Esophagus muscularis mucosa (tissue), 4 donors: ENCODE data around the gene CHAF1A. TPM values are rescaled to one million over a fixed set of nuclear protein-coding genes. Genes with fewer than 3 reads are reported as not detected.

Experiments used
- DNase-seq: peaks from one replicate; pipeline ENCODE4 v3.0.0-alpha.2; 2017; ENCODE audit errors: extremely low spot score
- H3K27ac ChIP-seq, 4 donors: fragments of 200-600 bp; sonication (generic); replicated peaks in 1 of 4; 1 replicate in 3 of 4; 2 replicates in 1 of 4; pipeline ENCODE4 v1.5.1; 2016 to 2019; ENCODE audit warnings: mild to moderate bottlenecking in 1 of 4
- H3K27me3 ChIP-seq, 4 donors: fragments of 200-600 bp; sonication (generic); one replicate each; pipeline versions ENCODE4 v1.5.1 to v1.6.0; 2016 to 2019
- H3K36me3 ChIP-seq, 4 donors: fragments of 200-600 bp; sonication (generic); one replicate each; pipeline ENCODE4 v1.5.1; 2016 to 2019
- H3K4me1 ChIP-seq, 4 donors: fragments of 200-600 bp; sonication (generic); one replicate each; pipeline ENCODE4 v1.5.1; 2016 to 2019
- H3K4me3 ChIP-seq, 4 donors: fragments of 200-600 bp; sonication (generic); 1 replicate in 2 of 4; 2 replicates in 2 of 4; pipeline ENCODE4 v1.5.1; 2016 to 2019; ENCODE audit warnings: mild to moderate bottlenecking in 4 of 4, moderate library complexity in 1 of 4
- H3K9me3 ChIP-seq, 4 donors: fragments of 200-600 bp; sonication (generic); 1 replicate in 3 of 4; 2 replicates in 1 of 4; pipeline ENCODE4 v1.5.1; 2016 to 2019
- EP300 ChIP-seq: sonication (generic); formaldehyde crosslinking; IDR thresholded peaks from one replicate; pipeline ENCODE4 v1.6.1; 2017; ENCODE audit warnings: antibody characterized with exemption
- POLR2A ChIP-seq: fragments of 450-650 bp; IDR thresholded peaks from one replicate; pipeline ENCODE4 v1.6.1; 2017; ENCODE audit warnings: antibody characterized with exemption, moderate library complexity, mild to moderate bottlenecking, low read depth
- POLR2AphosphoS5 ChIP-seq, 2 donors: sonication (generic); formaldehyde crosslinking; IDR thresholded peaks; one replicate each; pipeline ENCODE4 v1.6.1; 2017; ENCODE audit warnings: antibody characterized with exemption in 2 of 2
- WGBS: methylation state at CpG from one replicate; pipeline ENCODE4 v1.1.5; 2018; 5-methylcytosine and 5-hydroxymethylcytosine counted together
- intact Hi-C: fragments of 100-400 bp; cut with DNase I; formaldehyde crosslinking; loops from one replicate; pipeline ENCODE4 v1.15.1; 2023
- total RNA-seq, 4 donors: library from RNA; depleted of rRNA; stranded (reverse); fragments of >200 nt; gene quantifications; one replicate each; pipeline versions ENCODE4 v1.1.0 to v1.2.1, GENCODE V29; 2016
- TF ChIP-seq, protein P1 (sequence below), 3 experiments: fragments of 200-600 bp in 2 of 3; fragments of 450-650 bp in 1 of 3; sonication (generic) in 2 of 3; IDR thresholded peaks; one replicate each; pipeline ENCODE4 v1.5.1; 2017 to 2019; ENCODE audit warnings: antibody characterized with exemption in 3 of 3, mild to moderate bottlenecking in 2 of 3, moderate library complexity in 1 of 3

Gene CHAF1A
- total RNA-seq, 4 donors from 2014 or later = 4.6 to 14.6 (median 7.6) TPM

DNA sequence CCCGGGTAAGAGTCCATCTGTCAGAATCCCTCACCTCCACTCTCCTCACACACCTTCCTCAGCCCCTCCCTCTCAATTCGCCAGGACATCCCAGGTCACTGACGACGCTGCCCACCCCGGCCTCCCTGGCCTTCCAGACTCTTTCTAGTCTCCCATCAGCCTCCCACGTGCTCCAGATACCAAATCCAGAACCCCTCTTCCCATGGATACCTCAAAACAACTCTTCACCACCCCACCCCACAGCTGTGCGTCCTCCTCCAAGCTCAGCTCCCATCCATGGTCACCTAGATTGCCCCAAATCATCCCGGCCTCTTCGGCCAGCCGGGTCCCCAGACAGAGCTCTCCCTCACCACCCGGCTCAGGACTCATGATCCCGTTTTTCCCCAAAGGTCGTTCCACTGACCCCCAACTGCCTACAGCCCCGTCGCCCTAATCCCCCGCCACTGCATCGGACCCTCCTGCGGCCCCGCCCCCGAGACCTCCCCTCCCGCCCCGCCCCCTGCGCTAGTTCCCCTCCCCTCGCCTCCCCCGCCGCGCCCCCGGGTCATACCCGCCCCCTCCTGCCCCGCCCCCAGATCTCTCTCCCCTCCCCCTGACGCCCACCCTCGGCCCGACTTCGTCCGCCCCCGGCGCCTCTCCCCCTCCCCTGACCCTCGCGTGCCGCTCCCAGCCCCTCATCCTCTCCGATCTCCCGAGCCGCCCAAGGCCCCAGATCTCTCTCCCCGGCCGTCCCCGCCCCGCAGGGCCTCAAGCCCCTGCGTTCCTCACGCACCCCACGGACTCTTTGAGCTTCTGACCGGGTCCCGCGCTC is 54.6 kb downstream of the CHAF1A start:
- Histone ChIP-seq H3K4me1 (peaks cover 22 to 50% (median 36%) of the 10 kb centered on the region in 4 donors), H3K4me3 (peak overlapping the region; percentile 67 to 87 (median 74)), H3K9me3 (no peaks in the 10 kb centered on the region), H3K27me3 (no peaks in the 10 kb centered on the region), H3K36me3 (peaks cover 18 to 29% (median 20%) of the 10 kb centered on the region in 4 donors), H3K27ac (peak overlapping the region; percentile 88 to 95 (median 91))
- no peak for TF ChIP-seq POLR2AphosphoS5 (IDR thresholded peaks at IDR 0.05)
- TF ChIP-seq EP300 = no peak
- no peak for TF ChIP-seq POLR2A
- TF ChIP-seq, protein P1, sequence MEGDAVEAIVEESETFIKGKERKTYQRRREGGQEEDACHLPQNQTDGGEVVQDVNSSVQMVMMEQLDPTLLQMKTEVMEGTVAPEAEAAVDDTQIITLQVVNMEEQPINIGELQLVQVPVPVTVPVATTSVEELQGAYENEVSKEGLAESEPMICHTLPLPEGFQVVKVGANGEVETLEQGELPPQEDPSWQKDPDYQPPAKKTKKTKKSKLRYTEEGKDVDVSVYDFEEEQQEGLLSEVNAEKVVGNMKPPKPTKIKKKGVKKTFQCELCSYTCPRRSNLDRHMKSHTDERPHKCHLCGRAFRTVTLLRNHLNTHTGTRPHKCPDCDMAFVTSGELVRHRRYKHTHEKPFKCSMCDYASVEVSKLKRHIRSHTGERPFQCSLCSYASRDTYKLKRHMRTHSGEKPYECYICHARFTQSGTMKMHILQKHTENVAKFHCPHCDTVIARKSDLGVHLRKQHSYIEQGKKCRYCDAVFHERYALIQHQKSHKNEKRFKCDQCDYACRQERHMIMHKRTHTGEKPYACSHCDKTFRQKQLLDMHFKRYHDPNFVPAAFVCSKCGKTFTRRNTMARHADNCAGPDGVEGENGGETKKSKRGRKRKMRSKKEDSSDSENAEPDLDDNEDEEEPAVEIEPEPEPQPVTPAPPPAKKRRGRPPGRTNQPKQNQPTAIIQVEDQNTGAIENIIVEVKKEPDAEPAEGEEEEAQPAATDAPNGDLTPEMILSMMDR (IDR thresholded peaks at IDR 0.05) = no peak
- intact Hi-C loops = loop anchor here (5.0 kb wide), 1 partner anchor 60 kb away; the partner anchor contains the start of gene PLIN4
- DNase-seq = no peak
- 2% methylated on average over 17 of the region's 53 CpGs for WGBS

DNA sequence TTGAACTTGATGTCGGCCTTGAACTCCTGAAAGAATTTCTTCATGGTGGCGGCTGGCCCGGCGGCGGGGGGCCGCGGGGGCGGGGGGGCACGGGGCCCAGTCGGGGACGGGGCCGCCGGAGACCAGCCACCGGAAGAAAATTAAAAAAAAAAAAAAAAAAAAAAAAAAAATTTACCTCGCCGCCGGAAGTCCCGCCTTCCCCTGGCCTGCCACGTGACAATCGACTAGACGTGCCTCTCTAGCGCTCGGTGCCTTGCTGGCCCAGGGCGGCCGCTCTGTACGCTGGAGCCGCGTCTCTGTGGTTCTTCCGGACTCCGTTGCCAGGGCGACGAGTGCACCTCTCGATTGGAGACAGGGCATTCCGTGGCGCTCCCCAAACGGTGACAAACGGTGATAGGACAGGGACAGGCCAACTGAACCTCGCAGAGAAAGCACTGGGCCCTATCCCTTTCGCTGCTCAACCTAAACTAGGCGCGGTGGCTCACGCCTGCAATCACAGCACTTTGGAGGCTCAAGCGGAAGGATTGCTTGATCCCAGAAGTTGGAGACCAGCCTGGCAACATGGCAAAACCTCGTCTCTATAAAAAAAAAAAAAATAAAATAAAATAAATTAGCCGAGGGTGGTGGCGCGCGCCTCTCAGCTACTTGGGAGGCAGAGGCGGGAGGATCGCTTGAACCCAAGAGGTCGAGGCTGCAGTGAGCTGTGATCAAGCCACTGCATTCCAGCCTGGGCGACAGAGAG is 55.4 kb downstream of the CHAF1A start, which contains the start of gene UBXN6:
Gene UBXN6 (minus strand): TSS at position 141 of the 742 bp plus-strand sequence. CDS start 97 bp downstream, at position 44.
- intact Hi-C loops = loop anchor here (5.0 kb wide), 1 partner anchor 59 kb away; the partner anchor contains the start of gene PLIN4
- peak; percentile 98 for DNase-seq
- no peaks in the 10 kb centered on the region for H3K27me3 ChIP-seq
- H3K27ac ChIP-seq = peak within 1 kb of the TSS; percentile 88 to 95 (median 91)
- 18% methylated on average over 32 of the region's 52 CpGs for WGBS
- H3K36me3 ChIP-seq = peaks cover 11 to 21% (median 12%) of the 10 kb centered on the region in 4 donors
- H3K4me3 ChIP-seq = peak within 1 kb of the TSS; percentile 67 to 87 (median 74)
- H3K9me3 ChIP-seq = no peaks in the 10 kb centered on the region
- H3K4me1 ChIP-seq = peaks cover 22 to 47% (median 36%) of the 10 kb centered on the region in 4 donors
- TF ChIP-seq EP300 (no peak), POLR2A (no peak), POLR2AphosphoS5 (IDR thresholded peaks at IDR 0.05) (peak; percentile 59 to 89)
- TF ChIP-seq, protein P1 (IDR thresholded peaks at IDR 0.05) = peak in 1 of 3 experiments; percentile 18

DNA sequence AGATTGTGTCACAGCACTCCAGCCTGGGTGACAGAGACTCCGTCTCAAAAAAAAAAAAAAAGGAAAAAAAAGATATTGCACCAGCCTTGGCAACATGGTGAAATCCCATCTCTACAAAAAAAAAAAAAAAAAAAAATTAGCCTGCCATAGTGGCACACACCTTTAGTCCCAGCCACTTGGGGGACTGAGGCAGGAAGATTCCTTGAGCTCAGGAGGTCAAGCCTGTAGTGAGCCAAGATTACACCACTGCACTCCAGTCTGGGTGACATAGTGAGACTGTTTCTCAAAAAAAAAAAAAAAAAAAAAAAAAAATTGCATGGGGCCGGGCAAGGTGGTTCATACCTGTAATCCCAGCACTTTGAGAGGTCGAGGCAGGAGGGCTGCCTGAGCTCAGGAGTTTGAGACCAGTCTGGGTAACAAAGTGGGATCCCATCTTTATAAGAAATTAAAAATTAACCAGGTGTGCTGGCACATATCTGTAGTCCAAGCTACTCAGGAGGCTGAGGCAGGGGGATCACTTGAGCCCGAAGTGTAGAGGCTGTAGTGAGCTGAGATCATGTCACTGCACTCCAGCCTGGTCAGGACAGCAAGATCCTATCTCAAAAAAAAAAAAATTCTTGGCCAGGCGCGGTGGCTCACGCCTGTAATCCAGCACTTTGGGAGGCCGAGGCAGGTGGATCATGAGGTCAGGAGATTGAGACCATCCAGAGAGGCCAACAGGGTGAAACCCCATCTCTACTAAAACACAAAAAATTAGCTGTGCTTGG is 62.6 kb downstream of the CHAF1A start:
- intact Hi-C loops = no loop called here
- no peaks in the 10 kb centered on the region for H3K9me3 ChIP-seq
- no peaks in the 10 kb centered on the region for H3K27me3 ChIP-seq
- H3K4me1 ChIP-seq = no peaks in the 10 kb centered on the region
- WGBS = 84% methylated on average over 8 of the region's 8 CpGs
- H3K4me3 ChIP-seq = no peak overlapping the region
- no peak overlapping the region for H3K27ac ChIP-seq
- TF ChIP-seq POLR2A (no peak), POLR2AphosphoS5 (IDR thresholded peaks at IDR 0.05) (no peak), EP300 (no peak)
- TF ChIP-seq, protein P1 (IDR thresholded peaks at IDR 0.05) = no peak
- no peak for DNase-seq
- no peaks in the 10 kb centered on the region for H3K36me3 ChIP-seq

DNA sequence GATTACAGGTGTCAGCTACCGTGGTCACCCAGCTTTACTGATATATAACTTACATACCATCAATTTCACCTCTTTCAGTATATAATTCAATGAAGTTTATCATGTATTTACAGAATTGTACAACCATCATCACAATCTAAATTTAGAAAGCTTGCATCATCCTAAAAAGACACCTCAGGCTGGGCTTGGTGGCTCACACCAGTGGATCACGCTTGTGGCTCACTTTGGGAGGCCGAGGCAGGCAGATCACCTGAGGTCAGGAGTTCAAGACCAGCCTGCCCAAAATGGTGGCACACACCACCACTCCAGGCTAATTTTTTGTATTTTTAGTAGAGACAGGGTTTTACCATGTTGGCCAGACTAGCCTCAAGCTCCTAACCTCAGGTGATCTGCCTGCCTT is 65.4 kb downstream of the CHAF1A start:
- intact Hi-C loops = no loop called here
- Histone ChIP-seq H3K27ac (no peak overlapping the region), H3K4me3 (no peak overlapping the region), H3K27me3 (no peaks in the 10 kb centered on the region), H3K9me3 (no peaks in the 10 kb centered on the region), H3K4me1 (peaks cover 7 to 12% (median 9%) of the 10 kb centered on the region in 4 donors), H3K36me3 (no peaks in the 10 kb centered on the region)
- 93% methylated on average over 3 of the region's 3 CpGs for WGBS
- no peak for TF ChIP-seq POLR2AphosphoS5 (IDR thresholded peaks at IDR 0.05)
- TF ChIP-seq, protein P1 (IDR thresholded peaks at IDR 0.05) = no peak
- TF ChIP-seq POLR2A = no peak
- TF ChIP-seq EP300 = no peak
- no peak for DNase-seq
